ENCODE measurements around the gene CRK. TPM values are rescaled to one million over a fixed set of nuclear protein-coding genes. Genes with fewer than 3 reads are reported as not detected.
A peak's percentile ranks its signal among the peaks of the same experiment; 100 is the strongest.

Gene CRK
- total RNA-seq = 38.2 to 41.9 TPM (median 41.3 TPM) in 3 replicates

DNA sequence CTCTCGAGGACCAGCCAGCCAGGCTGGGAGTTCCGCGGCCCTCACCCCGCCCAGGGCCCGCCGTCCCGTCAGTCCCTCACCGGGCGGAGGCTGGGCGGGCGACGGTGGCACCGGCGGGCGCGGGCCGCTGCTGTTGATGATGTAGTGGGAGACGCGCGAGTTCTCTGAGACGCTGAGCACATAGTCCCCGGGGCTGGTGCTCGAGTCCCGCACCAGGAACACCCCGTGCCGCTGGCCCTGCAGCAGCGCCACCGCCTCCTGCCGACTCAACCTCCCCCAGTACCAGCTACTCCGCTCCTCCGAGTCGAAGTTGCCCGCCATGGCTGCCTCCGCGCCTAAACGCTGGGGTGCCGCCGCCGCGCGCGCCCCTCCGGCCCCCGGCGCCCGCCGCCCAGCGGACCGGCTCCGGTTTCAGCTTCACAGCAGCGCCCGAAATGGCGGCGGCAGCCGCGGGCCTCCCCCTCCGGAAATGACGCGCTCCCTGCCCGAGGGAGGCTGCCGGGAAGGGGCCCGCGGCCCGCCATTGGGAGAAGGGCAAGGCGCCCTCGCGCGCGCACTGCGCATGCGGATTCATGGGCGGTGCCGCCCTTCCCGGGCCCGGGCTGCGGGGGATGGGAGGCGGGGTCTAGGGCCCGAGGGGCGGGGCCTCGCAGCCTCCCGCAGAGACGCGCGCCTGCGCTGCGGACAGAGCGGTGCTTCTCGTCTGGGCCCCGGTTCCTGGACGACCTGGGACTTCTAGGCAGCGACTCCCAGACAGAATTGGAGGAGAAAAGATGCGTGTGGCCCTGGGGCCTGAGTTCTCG lies at the start of gene CRK:
Gene CRK, minus strand, starts transcription at position 436 of the 803 bp plus-strand sequence. Its CDS starts 115 bp downstream, at position 321.
- Mint-ChIP-seq H3K36me3 (peaks cover under 1% of the 10 kb centered on the region), H3K9me3 (no peaks in the 10 kb centered on the region), H3K27me3 (ENCODE audit: low read depth) (no peaks in the 10 kb centered on the region), H3K4me3 (peak within 1 kb of the TSS; percentile 92), H3K4me1 (peaks cover 19% of the 10 kb centered on the region), H3K27ac (peak within 1 kb of the TSS; percentile 98)
- TF ChIP-seq, protein P1, sequence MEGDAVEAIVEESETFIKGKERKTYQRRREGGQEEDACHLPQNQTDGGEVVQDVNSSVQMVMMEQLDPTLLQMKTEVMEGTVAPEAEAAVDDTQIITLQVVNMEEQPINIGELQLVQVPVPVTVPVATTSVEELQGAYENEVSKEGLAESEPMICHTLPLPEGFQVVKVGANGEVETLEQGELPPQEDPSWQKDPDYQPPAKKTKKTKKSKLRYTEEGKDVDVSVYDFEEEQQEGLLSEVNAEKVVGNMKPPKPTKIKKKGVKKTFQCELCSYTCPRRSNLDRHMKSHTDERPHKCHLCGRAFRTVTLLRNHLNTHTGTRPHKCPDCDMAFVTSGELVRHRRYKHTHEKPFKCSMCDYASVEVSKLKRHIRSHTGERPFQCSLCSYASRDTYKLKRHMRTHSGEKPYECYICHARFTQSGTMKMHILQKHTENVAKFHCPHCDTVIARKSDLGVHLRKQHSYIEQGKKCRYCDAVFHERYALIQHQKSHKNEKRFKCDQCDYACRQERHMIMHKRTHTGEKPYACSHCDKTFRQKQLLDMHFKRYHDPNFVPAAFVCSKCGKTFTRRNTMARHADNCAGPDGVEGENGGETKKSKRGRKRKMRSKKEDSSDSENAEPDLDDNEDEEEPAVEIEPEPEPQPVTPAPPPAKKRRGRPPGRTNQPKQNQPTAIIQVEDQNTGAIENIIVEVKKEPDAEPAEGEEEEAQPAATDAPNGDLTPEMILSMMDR (IDR thresholded peaks at IDR 0.05; ENCODE audit: unreplicated experiment) = no peak
- DNase-seq (ENCODE audit: low spot score in 2 of 2, unreplicated experiment in 2 of 2) = peak; percentile 98 to 100

- TF ChIP-seq, protein P1 (IDR thresholded peaks at IDR 0.05; ENCODE audit: unreplicated experiment) = no peak
- H3K9me3 Mint-ChIP-seq = no peaks in the 10 kb centered on the region
- H3K27me3 Mint-ChIP-seq (ENCODE audit: low read depth) = no peaks in the 10 kb centered on the region
- DNase-seq (ENCODE audit: low spot score in 2 of 2, unreplicated experiment in 2 of 2) = no peak
- H3K36me3 Mint-ChIP-seq = peaks cover 5% of the 10 kb centered on the region
- no peak overlapping the region for H3K4me3 Mint-ChIP-seq
- no peaks in the 10 kb centered on the region for H3K4me1 Mint-ChIP-seq
- H3K27ac Mint-ChIP-seq = no peak overlapping the region
Measured at GRCh38 chr17:1505586-1505985, 49.6 kb upstream of the CRK start.

DNA sequence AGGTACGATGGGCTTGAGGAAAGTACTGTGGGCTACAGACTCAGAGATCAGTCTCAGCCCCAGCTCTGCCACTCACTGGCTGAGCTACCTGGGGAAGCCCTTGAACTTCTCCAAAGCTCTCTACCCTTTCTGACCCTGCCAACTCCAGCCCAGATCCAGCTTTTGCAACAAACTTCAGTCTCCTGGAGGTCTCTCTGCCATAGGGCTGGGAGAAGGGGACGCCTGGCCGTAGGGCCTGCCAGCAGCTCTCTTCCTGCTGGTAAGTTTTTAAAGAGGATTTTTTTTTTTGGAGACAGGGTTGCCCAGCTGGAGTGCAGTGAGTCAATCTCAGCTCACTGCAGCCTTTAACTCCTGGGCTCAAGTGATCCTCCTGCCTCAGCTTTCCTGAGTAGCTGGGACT lies 48.8 kb upstream of the CRK start:
- H3K4me1 Mint-ChIP-seq = no peaks in the 10 kb centered on the region
- H3K27ac Mint-ChIP-seq = no peak overlapping the region
- H3K4me3 Mint-ChIP-seq = no peak overlapping the region
- DNase-seq (ENCODE audit: low spot score in 2 of 2, unreplicated experiment in 2 of 2) = no peak
- H3K36me3 Mint-ChIP-seq = peaks cover 5% of the 10 kb centered on the region
- TF ChIP-seq, protein P1 (IDR thresholded peaks at IDR 0.05; ENCODE audit: unreplicated experiment) = no peak
- H3K9me3 Mint-ChIP-seq = no peaks in the 10 kb centered on the region
- no peaks in the 10 kb centered on the region for H3K27me3 Mint-ChIP-seq (ENCODE audit: low read depth)

- DNase-seq (ENCODE audit: low spot score in 2 of 2, unreplicated experiment in 2 of 2) = no peak
- TF ChIP-seq, protein P1 (IDR thresholded peaks at IDR 0.05; ENCODE audit: unreplicated experiment) = no peak
- Mint-ChIP-seq H3K27me3 (ENCODE audit: low read depth) (no peaks in the 10 kb centered on the region), H3K4me3 (no peak overlapping the region), H3K36me3 (peaks cover 5% of the 10 kb centered on the region), H3K9me3 (no peaks in the 10 kb centered on the region), H3K4me1 (no peaks in the 10 kb centered on the region), H3K27ac (no peak overlapping the region)
Measured at GRCh38 chr17:1503699-1504098, 47.7 kb upstream of the CRK start.

- H3K9me3 Mint-ChIP-seq = no peaks in the 10 kb centered on the region
- H3K36me3 Mint-ChIP-seq = no peaks in the 10 kb centered on the region
- no peaks in the 10 kb centered on the region for H3K27me3 Mint-ChIP-seq (ENCODE audit: low read depth)
- H3K27ac Mint-ChIP-seq = no peak overlapping the region
- H3K4me3 Mint-ChIP-seq = no peak overlapping the region
- H3K4me1 Mint-ChIP-seq = no peaks in the 10 kb centered on the region
- DNase-seq (ENCODE audit: low spot score in 2 of 2, unreplicated experiment in 2 of 2) = no peak
- TF ChIP-seq, protein P1 (IDR thresholded peaks at IDR 0.05; ENCODE audit: unreplicated experiment) = no peak
Measured at GRCh38 chr17:1498869-1499268, 42.8 kb upstream of the CRK start.

Data from mesothelial cell of epicardium (in vitro differentiated cells).